K562 (cell line): ENCODE results near the gene PRKCQ.

ENCODE experiments used
- CXXC5 ChIP-seq: fragments of 250-450 bp; sonication (Bioruptor Pico); IDR thresholded peaks from 2 replicates; pipeline ENCODE4 v1.8.0; 2022; ENCODE audit warnings: inconsistent platforms, mild to moderate bottlenecking, moderate library complexity
- RBM14 ChIP-seq: fragments of 200-400 bp; formaldehyde crosslinking; IDR thresholded peaks from 2 replicates; pipeline ENCODE4 v1.6.1; 2018; ENCODE audit warnings: low read depth, mild to moderate bottlenecking, low read length, moderate library complexity, borderline replicate concordance; ENCODE audit not compliant: insufficient read depth
- ZNF140 ChIP-seq: fragments of 250-450 bp; sonication (Bioruptor Pico); IDR thresholded peaks from 2 replicates; pipeline ENCODE4 v1.8.0; 2021; ENCODE audit warnings: moderate library complexity, mild to moderate bottlenecking, inconsistent platforms

- TF ChIP-seq RBM14 = no peak
- TF ChIP-seq ZNF140 (CRISPR knock-in tag) = no peak
- no peak for TF ChIP-seq CXXC5 (CRISPR knock-in tag)
These were observed 156.5 kb downstream of the PRKCQ start for GRCh38 chr10:6423413-6424170.
